ENCODE measurements around the gene EBP. TPM values are rescaled to one million over a fixed set of nuclear protein-coding genes. Genes with fewer than 3 reads are reported as not detected.

Gene EBP
- total and polyA plus RNA-seq, 9 of the 15 experiments (the other 6 are each of a cell fraction or from before 2014, with no cell fraction given): 228 to 987 (median 274) TPM

DNA sequence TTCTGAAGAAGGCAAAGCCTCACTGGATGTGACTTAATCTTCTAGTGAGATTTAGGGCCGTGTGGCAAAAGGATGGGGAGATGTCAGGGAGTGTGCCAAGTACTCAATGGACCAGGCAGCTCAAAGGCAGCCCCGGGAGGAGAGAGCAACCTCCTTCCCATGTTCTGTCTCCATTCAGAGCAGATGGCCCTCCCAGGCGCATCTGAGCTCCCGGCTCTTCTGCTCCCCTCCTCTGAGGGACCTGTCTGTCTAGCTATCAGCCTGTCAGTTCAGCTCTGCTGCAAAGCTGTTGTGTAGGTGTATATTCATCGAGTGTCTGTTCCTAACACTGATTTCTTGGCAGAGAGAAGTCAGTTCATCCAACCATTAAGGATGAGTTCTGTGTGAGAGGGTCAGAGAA is 23.7 kb upstream of the EBP start:
- Histone ChIP-seq H3K9ac (ENCODE audit: insufficient read depth in 1 of 2, low read depth in 2 of 2, low read length in 2 of 2) (no peak overlapping the region), H3K4me3 (no peak overlapping the region), H2AFZ (ENCODE audit: low read depth, low read length) (no peak overlapping the region), H3K27ac (ENCODE audit: extremely low read depth, low read depth, low read length) (no peak overlapping the region), H3K36me3 (ENCODE audit: control insufficient read depth, insufficient read depth, low read length) (no peaks in the 10 kb centered on the region), H3K4me2 (ENCODE audit: insufficient read depth, low read length) (no peak overlapping the region), H3K27me3 (ENCODE audit: control insufficient read depth in 2 of 2, insufficient read depth in 2 of 2, low read length in 2 of 2) (no peaks in the 10 kb centered on the region), H3K4me1 (replicated peaks in 1 of 2; ENCODE audit: control insufficient read depth in 2 of 2, insufficient read depth in 2 of 2, low read length in 2 of 2) (peaks cover 8 to 10% of the 10 kb centered on the region in 2 experiments; a peak in 4 of 5 replicates), H3K9me3 (replicated peaks; ENCODE audit: control insufficient read depth, insufficient read depth, low read depth, low read length) (no peaks in the 10 kb centered on the region), H3K9me1 (ENCODE audit: control insufficient read depth, insufficient read depth, low read length) (no peaks in the 10 kb centered on the region), H4K20me1 (replicated peaks; ENCODE audit: control insufficient read depth, insufficient read depth, low read length) (no peaks in the 10 kb centered on the region), H3K79me2 (ENCODE audit: control insufficient read depth, insufficient read depth, low read length) (no peaks in the 10 kb centered on the region)
- intact Hi-C loops (cut with micrococcal nuclease): loop anchor here (10.0 kb wide), 1 partner anchor 663 kb away; the partner anchor contains the start of gene ZNF81
- BruUV-seq (replicated peaks): no TSS peak
- no peak for TF ChIP-seq HLTF (IDR thresholded peaks at IDR 0.05)
- TF ChIP-seq JUNB (CRISPR knock-in tag; conservative IDR thresholded peaks at IDR 0.05): no peak
- no peak for TF ChIP-seq FOXP1 (CRISPR knock-in tag; IDR thresholded peaks at IDR 0.05)
- no peak for TF ChIP-seq CBFA2T2 (conservative IDR thresholded peaks at IDR 0.05)
- TF ChIP-seq, protein P1, sequence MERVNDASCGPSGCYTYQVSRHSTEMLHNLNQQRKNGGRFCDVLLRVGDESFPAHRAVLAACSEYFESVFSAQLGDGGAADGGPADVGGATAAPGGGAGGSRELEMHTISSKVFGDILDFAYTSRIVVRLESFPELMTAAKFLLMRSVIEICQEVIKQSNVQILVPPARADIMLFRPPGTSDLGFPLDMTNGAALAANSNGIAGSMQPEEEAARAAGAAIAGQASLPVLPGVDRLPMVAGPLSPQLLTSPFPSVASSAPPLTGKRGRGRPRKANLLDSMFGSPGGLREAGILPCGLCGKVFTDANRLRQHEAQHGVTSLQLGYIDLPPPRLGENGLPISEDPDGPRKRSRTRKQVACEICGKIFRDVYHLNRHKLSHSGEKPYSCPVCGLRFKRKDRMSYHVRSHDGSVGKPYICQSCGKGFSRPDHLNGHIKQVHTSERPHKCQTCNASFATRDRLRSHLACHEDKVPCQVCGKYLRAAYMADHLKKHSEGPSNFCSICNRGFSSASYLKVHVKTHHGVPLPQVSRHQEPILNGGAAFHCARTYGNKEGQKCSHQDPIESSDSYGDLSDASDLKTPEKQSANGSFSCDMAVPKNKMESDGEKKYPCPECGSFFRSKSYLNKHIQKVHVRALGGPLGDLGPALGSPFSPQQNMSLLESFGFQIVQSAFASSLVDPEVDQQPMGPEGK (CRISPR knock-in tag; IDR thresholded peaks at IDR 0.05; ENCODE audit: borderline replicate concordance): no peak
- no peak for TF ChIP-seq PRPF4 (IDR thresholded peaks at IDR 0.05; ENCODE audit: insufficient read depth, low read depth, low read length, poor library complexity, severe bottlenecking)
- no peak for TF ChIP-seq IFI16 (CRISPR knock-in tag; IDR thresholded peaks at IDR 0.05)
- TF ChIP-seq, protein P2, sequence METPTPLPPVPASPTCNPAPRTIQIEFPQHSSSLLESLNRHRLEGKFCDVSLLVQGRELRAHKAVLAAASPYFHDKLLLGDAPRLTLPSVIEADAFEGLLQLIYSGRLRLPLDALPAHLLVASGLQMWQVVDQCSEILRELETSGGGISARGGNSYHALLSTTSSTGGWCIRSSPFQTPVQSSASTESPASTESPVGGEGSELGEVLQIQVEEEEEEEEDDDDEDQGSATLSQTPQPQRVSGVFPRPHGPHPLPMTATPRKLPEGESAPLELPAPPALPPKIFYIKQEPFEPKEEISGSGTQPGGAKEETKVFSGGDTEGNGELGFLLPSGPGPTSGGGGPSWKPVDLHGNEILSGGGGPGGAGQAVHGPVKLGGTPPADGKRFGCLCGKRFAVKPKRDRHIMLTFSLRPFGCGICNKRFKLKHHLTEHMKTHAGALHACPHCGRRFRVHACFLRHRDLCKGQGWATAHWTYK (CRISPR knock-in tag; IDR thresholded peaks at IDR 0.05): no peak
- TF ChIP-seq NRF1 (conservative IDR thresholded peaks at IDR 0.05 in 1 of 2, IDR thresholded peaks at IDR 0.05 in 1 of 2): no peak
- in situ Hi-C loops (cut with MboI): loop anchor here (25.0 kb wide), 1 partner anchor 636 kb away; no protein-coding TSS in a partner anchor
- POLR2A ChIA-PET: no interaction called here
- ATAC-seq: no peak
- DNase-seq (ENCODE audit: extremely low read depth in 1 of 4, low spot score in 3 of 4): no peak
- CTCF ChIA-PET (ENCODE audit: low intra/inter-chr PET ratio): no interaction called here
- FAIRE-seq: no peak
- 20% methylated on average over 3 of the region's 5 CpGs for WGBS (ENCODE audit: insufficient coverage, low coverage, missing lambda C conversion rate)
